GM18870 (cell line): ENCODE measurements around the gene YBX1.
A peak's percentile ranks its signal among the peaks of the same experiment; 100 is the strongest.
"Not testable (repeated sequence)": the region's sequence is repeated elsewhere in the genome, so short reads cannot be mapped to it uniquely, and the experiment has no call there.

Experiments
- ATAC-seq: cut with Tn5 transposase; IDR thresholded peaks from one replicate; pipeline ENCODE4 v1.9.1; 2021; ENCODE audit warnings: moderate library complexity; ENCODE audit not compliant: unreplicated experiment

The YBX1 gene

GRCh38 chr1:42681741-42682483 is at the start of gene YBX1:
Gene YBX1, plus strand, starts transcription at chr1:42682418. Its CDS starts 148 bp downstream, at chr1:42682566.
- ATAC-seq, result peak; percentile 96

- ATAC-seq, result no peak
These were observed 43.1 kb upstream of the YBX1 start for GRCh38 chr1:42639116-42639515.

GRCh38 chr1:42646056-42646455 is 36.2 kb upstream of the YBX1 start:
- no peak for ATAC-seq

GRCh38 chr1:42657201-42657600 is 25.0 kb upstream of the YBX1 start:
- no peak for ATAC-seq

GRCh38 chr1:42657981-42658876 is 24.0 kb upstream of the YBX1 start, which contains the start of gene PPIH:
Gene PPIH, plus strand, starts transcription at chr1:42658423. Its CDS starts 24 bp downstream, at chr1:42658447.
- ATAC-seq, result peak; percentile 84

GRCh38 chr1:42658877-42659337 is 23.3 kb upstream of the YBX1 start:
- no peak for ATAC-seq

- no peak for ATAC-seq
These were observed 21.2 kb upstream of the YBX1 start for GRCh38 chr1:42660907-42661500.

- no peak for ATAC-seq
These were observed 12.3 kb upstream of the YBX1 start for GRCh38 chr1:42669936-42670335.

GRCh38 chr1:42670425-42670824 is 11.8 kb upstream of the YBX1 start:
- ATAC-seq, result no peak

- no peak for ATAC-seq
These were observed 8.0 kb upstream of the YBX1 start for GRCh38 chr1:42674214-42674613.

- ATAC-seq, result no peak
These were observed 7.5 kb upstream of the YBX1 start for GRCh38 chr1:42674682-42675081.

GRCh38 chr1:42675467-42675866 is 6.8 kb upstream of the YBX1 start:
- no peak for ATAC-seq

GRCh38 chr1:42676534-42677087 is 5.6 kb upstream of the YBX1 start:
- no peak for ATAC-seq

GRCh38 chr1:42679364-42679983 is 2.7 kb upstream of the YBX1 start:
- no peak for ATAC-seq

GRCh38 chr1:42680055-42680454 is 2.2 kb upstream of the YBX1 start:
- ATAC-seq, result no peak

GRCh38 chr1:42680921-42681683 is 1.1 kb upstream of the YBX1 start:
- no peak for ATAC-seq

GRCh38 chr1:42682484-42682738 is 193 bp downstream of the YBX1 start:
- ATAC-seq, result not testable (repeated sequence)

- no peak for ATAC-seq
These were observed 717 bp downstream of the YBX1 start for GRCh38 chr1:42682739-42683531.

GRCh38 chr1:42684139-42684538 is 1.9 kb downstream of the YBX1 start:
- no peak for ATAC-seq
